ENCODE results near the gene DHRS3. TPM values are rescaled to one million over a fixed set of nuclear protein-coding genes. Genes with fewer than 3 reads are reported as not detected.

Gene DHRS3
- polyA plus RNA-seq, 1 of the 3 experiments (the other 2 are of a cell fraction): 44.8 TPM

DNA sequence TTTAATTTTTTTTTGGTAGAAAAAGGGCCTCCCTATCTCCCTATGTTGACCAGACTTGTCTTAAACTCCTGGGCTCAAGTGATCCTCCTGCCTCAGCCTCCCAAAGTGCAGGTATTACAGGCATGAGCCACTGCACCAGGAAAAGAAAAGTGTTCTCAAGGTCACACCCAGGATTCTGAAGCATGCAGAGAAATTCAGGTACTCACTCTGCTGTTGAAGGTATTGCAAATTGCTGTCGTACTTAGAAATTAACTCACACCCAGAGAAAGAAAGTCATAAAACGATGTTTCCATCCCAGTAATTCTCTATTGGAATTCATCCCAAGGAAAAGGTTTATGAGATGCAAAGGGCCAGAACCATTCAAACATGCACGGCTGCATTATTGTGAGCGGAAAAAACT is 73.7 kb downstream of the DHRS3 start:
- Histone ChIP-seq H2AFZ (ENCODE audit: low read depth) (no peak overlapping the region), H3K9ac (no peak overlapping the region), H3K4me3 (ENCODE audit: low read depth in 2 of 2, low read length in 1 of 2) (no peak overlapping the region), H3F3A (replicated peaks; ENCODE audit: insufficient read depth) (peaks cover 8% of the 10 kb centered on the region), H3K27me3 (ENCODE audit: insufficient read depth) (no peaks in the 10 kb centered on the region), H3K79me2 (ENCODE audit: insufficient read depth) (no peaks in the 10 kb centered on the region), H3K4me1 (ENCODE audit: control insufficient read depth in 1 of 2, insufficient read depth in 2 of 2, low read depth in 1 of 2, low read length in 1 of 2) (peaks cover 6 to 12% of the 10 kb centered on the region in 2 experiments; a peak in 3 of 4 replicates), H3K27ac (ENCODE audit: low read depth in 2 of 2, low read length in 1 of 2) (no peak overlapping the region), H4K20me1 (ENCODE audit: insufficient read depth) (no peaks in the 10 kb centered on the region), H3K9me2 (no peaks in the 10 kb centered on the region), H3K36me3 (replicated peaks in 1 of 2; ENCODE audit: control insufficient read depth in 1 of 2, insufficient read depth in 2 of 2, low read length in 1 of 2) (no peaks in the 10 kb centered on the region), H3K9me3 (no peaks in the 10 kb centered on the region), H3K4me2 (no peak overlapping the region)
- POLR2A ChIA-PET: no interaction called here
- TF ChIP-seq FOXM1 (IDR thresholded peaks at IDR 0.05; ENCODE audit: low read depth) (no peak), SMC3 (IDR thresholded peaks at IDR 0.05; ENCODE audit: low read depth, low read length) (no peak), EZH2phosphoT487 (IDR thresholded peaks at IDR 0.05; ENCODE audit: borderline replicate concordance, low read depth) (no peak), RXRA (IDR thresholded peaks at IDR 0.05; ENCODE audit: borderline replicate concordance, low read depth) (no peak), RCOR1 (IDR thresholded peaks at IDR 0.05; ENCODE audit: low read length) (no peak), SIN3A (IDR thresholded peaks at IDR 0.05; ENCODE audit: borderline replicate concordance, low read depth, low read length) (no peak), FOSL2 (IDR thresholded peaks at IDR 0.05; ENCODE audit: borderline replicate concordance, low read depth) (no peak), NFIC (IDR thresholded peaks at IDR 0.05; ENCODE audit: borderline replicate concordance) (no peak), EP300 (IDR thresholded peaks at IDR 0.05; ENCODE audit: borderline replicate concordance in 1 of 2, low read depth in 1 of 2, low read length in 1 of 2) (no peak), FOXJ3 (CRISPR knock-in tag; IDR thresholded peaks at IDR 0.05) (no peak), MXI1 (IDR thresholded peaks at IDR 0.05; ENCODE audit: low read depth, low read length) (no peak), RFX5 (IDR thresholded peaks at IDR 0.05; ENCODE audit: low read length) (no peak)
- TF ChIP-seq, protein P1, sequence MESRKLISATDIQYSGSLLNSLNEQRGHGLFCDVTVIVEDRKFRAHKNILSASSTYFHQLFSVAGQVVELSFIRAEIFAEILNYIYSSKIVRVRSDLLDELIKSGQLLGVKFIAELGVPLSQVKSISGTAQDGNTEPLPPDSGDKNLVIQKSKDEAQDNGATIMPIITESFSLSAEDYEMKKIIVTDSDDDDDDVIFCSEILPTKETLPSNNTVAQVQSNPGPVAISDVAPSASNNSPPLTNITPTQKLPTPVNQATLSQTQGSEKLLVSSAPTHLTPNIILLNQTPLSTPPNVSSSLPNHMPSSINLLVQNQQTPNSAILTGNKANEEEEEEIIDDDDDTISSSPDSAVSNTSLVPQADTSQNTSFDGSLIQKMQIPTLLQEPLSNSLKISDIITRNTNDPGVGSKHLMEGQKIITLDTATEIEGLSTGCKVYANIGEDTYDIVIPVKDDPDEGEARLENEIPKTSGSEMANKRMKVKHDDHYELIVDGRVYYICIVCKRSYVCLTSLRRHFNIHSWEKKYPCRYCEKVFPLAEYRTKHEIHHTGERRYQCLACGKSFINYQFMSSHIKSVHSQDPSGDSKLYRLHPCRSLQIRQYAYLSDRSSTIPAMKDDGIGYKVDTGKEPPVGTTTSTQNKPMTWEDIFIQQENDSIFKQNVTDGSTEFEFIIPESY (IDR thresholded peaks at IDR 0.05; ENCODE audit: borderline replicate concordance, low read depth): no peak
- TF ChIP-seq, protein P2, sequence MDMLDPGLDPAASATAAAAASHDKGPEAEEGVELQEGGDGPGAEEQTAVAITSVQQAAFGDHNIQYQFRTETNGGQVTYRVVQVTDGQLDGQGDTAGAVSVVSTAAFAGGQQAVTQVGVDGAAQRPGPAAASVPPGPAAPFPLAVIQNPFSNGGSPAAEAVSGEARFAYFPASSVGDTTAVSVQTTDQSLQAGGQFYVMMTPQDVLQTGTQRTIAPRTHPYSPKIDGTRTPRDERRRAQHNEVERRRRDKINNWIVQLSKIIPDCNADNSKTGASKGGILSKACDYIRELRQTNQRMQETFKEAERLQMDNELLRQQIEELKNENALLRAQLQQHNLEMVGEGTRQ (IDR thresholded peaks at IDR 0.05; ENCODE audit: borderline replicate concordance, low read depth, low read length): no peak
- WGBS (ENCODE audit: low lambda C conversion rate): 93% methylated on average over 4 of the region's 4 CpGs
- no peak for DNase-seq
- CTCF ChIA-PET: no interaction called here

DNA sequence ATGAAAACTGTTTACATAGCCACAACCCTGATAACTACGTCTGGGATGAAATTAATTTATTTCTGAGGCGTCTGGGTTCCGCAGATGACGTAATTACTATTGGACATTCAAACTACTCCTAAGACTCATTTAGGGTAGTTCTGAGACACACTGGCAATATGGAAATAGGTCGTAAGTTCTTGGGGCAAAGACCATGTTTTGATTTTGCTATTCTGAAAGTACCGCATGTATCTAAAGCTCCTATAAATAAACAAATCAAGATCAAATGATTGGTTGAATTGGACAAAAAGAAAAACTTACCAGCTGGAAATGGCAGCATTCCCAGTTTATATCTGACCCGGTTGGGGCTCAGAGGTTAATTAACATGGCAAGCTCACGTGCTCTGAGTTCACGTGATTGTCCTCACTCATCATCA is 74.3 kb downstream of the DHRS3 start:
- Histone ChIP-seq H4K20me1 (ENCODE audit: insufficient read depth) (no peaks in the 10 kb centered on the region), H3K27me3 (ENCODE audit: insufficient read depth) (no peaks in the 10 kb centered on the region), H3K4me3 (ENCODE audit: low read depth in 2 of 2, low read length in 1 of 2) (no peak overlapping the region), H3F3A (replicated peaks; ENCODE audit: insufficient read depth) (peaks cover 4% of the 10 kb centered on the region), H3K9me2 (no peaks in the 10 kb centered on the region), H3K36me3 (replicated peaks in 1 of 2; ENCODE audit: control insufficient read depth in 1 of 2, insufficient read depth in 2 of 2, low read length in 1 of 2) (no peaks in the 10 kb centered on the region), H3K4me1 (ENCODE audit: control insufficient read depth in 1 of 2, insufficient read depth in 2 of 2, low read depth in 1 of 2, low read length in 1 of 2) (peaks cover 0 to 6% of the 10 kb centered on the region in 2 experiments; a peak in 1 of 4 replicates), H2AFZ (ENCODE audit: low read depth) (no peak overlapping the region), H3K9me3 (no peaks in the 10 kb centered on the region), H3K4me2 (no peak overlapping the region), H3K27ac (ENCODE audit: low read depth in 2 of 2, low read length in 1 of 2) (no peak overlapping the region), H3K9ac (no peak overlapping the region), H3K79me2 (ENCODE audit: insufficient read depth) (no peaks in the 10 kb centered on the region)
- ChIA-PET CTCF (no interaction called here), POLR2A (no interaction called here)
- WGBS (ENCODE audit: low lambda C conversion rate): 82% methylated on average over 9 of the region's 9 CpGs
- no peak for DNase-seq
- TF ChIP-seq, protein P3, sequence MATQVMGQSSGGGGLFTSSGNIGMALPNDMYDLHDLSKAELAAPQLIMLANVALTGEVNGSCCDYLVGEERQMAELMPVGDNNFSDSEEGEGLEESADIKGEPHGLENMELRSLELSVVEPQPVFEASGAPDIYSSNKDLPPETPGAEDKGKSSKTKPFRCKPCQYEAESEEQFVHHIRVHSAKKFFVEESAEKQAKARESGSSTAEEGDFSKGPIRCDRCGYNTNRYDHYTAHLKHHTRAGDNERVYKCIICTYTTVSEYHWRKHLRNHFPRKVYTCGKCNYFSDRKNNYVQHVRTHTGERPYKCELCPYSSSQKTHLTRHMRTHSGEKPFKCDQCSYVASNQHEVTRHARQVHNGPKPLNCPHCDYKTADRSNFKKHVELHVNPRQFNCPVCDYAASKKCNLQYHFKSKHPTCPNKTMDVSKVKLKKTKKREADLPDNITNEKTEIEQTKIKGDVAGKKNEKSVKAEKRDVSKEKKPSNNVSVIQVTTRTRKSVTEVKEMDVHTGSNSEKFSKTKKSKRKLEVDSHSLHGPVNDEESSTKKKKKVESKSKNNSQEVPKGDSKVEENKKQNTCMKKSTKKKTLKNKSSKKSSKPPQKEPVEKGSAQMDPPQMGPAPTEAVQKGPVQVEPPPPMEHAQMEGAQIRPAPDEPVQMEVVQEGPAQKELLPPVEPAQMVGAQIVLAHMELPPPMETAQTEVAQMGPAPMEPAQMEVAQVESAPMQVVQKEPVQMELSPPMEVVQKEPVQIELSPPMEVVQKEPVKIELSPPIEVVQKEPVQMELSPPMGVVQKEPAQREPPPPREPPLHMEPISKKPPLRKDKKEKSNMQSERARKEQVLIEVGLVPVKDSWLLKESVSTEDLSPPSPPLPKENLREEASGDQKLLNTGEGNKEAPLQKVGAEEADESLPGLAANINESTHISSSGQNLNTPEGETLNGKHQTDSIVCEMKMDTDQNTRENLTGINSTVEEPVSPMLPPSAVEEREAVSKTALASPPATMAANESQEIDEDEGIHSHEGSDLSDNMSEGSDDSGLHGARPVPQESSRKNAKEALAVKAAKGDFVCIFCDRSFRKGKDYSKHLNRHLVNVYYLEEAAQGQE (IDR thresholded peaks at IDR 0.05; ENCODE audit: low read depth, low read length): no peak
- no peak for TF ChIP-seq MEF2A (IDR thresholded peaks at IDR 0.05; ENCODE audit: borderline replicate concordance, low read depth)
- TF ChIP-seq SMC3 (IDR thresholded peaks at IDR 0.05; ENCODE audit: low read depth, low read length): no peak
- TF ChIP-seq, protein P4, sequence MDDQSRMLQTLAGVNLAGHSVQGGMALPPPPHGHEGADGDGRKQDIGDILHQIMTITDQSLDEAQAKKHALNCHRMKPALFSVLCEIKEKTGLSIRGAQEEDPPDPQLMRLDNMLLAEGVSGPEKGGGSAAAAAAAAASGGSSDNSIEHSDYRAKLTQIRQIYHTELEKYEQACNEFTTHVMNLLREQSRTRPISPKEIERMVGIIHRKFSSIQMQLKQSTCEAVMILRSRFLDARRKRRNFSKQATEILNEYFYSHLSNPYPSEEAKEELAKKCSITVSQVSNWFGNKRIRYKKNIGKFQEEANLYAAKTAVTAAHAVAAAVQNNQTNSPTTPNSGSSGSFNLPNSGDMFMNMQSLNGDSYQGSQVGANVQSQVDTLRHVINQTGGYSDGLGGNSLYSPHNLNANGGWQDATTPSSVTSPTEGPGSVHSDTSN (IDR thresholded peaks at IDR 0.05): no peak
- no peak for TF ChIP-seq NFIC (IDR thresholded peaks at IDR 0.05; ENCODE audit: borderline replicate concordance)
- TF ChIP-seq, protein P1 (IDR thresholded peaks at IDR 0.05; ENCODE audit: borderline replicate concordance, low read depth): no peak
